IPS DF 4.7 (cell line): ENCODE measurements around the gene TSHB.

Source experiments
- DNase-seq: peaks from one replicate; pipeline ENCODE4 v3.0.0-alpha.2; 2013; ENCODE audit warnings: low spot score; ENCODE audit errors: extremely low read depth

Gene TSHB

GRCh38 chr1:115059316-115059715 lies 29.7 kb downstream of the TSHB start:
- DNase-seq: no peak

- no peak for DNase-seq
Observed at GRCh38 chr1:115060501-115060900, 30.9 kb downstream of the TSHB start.

- no peak for DNase-seq
Observed at GRCh38 chr1:115062542-115063004, 32.9 kb downstream of the TSHB start.

- DNase-seq: no peak
Observed at GRCh38 chr1:115063228-115063901, 33.7 kb downstream of the TSHB start.

GRCh38 chr1:115064461-115064860 lies 34.8 kb downstream of the TSHB start:
- no peak for DNase-seq

GRCh38 chr1:115065021-115065420 lies 35.4 kb downstream of the TSHB start:
- DNase-seq: no peak

GRCh38 chr1:115067161-115067859 lies 37.7 kb downstream of the TSHB start:
- DNase-seq: no peak

GRCh38 chr1:115068826-115069585 lies 39.4 kb downstream of the TSHB start:
- DNase-seq: no peak

GRCh38 chr1:115069659-115070308 lies 40.2 kb downstream of the TSHB start:
- no peak for DNase-seq

- DNase-seq: no peak
Observed at GRCh38 chr1:115071012-115071664, 41.5 kb downstream of the TSHB start.

GRCh38 chr1:115073298-115074087 lies 43.9 kb downstream of the TSHB start:
- DNase-seq: no peak

- DNase-seq: no peak
Observed at GRCh38 chr1:115074839-115075534, 45.4 kb downstream of the TSHB start.

GRCh38 chr1:115076384-115076915 lies 46.8 kb downstream of the TSHB start:
- no peak for DNase-seq

GRCh38 chr1:115077286-115077983 lies 47.8 kb downstream of the TSHB start:
- no peak for DNase-seq

- no peak for DNase-seq
Observed at GRCh38 chr1:115077984-115078330, 48.3 kb downstream of the TSHB start.

- no peak for DNase-seq
Observed at GRCh38 chr1:115078708-115079107, 49.1 kb downstream of the TSHB start.

GRCh38 chr1:115082949-115083348 lies 53.3 kb downstream of the TSHB start:
- DNase-seq: no peak
